ENCODE results near the gene SPHK2. TPM values are rescaled to one million over a fixed set of nuclear protein-coding genes. Genes with fewer than 3 reads are reported as not detected.

SPHK2 gene
- total RNA-seq, 1 experiment from 2014 or later = 16.3 TPM

- no peaks in the 10 kb centered on the region for H3K9me3 Mint-ChIP-seq (ENCODE audit: unreplicated experiment)
- ChIA-PET POLR2A (no interaction called here), CTCF (interaction anchor here (0.6 to 1.5 kb wide), 3 partner anchors 11 to 106 kb away, joined by 3 to 10 read pairs (median 7); no protein-coding TSS in a partner anchor)
- no peak for DNase-seq (ENCODE audit: unreplicated experiment)
- intact Hi-C loops (cut with micrococcal nuclease) = no loop called here
- no peaks in the 10 kb centered on the region for H3K4me1 Mint-ChIP-seq (ENCODE audit: insufficient read depth, unreplicated experiment)
- H3K36me3 Mint-ChIP-seq (ENCODE audit: insufficient read depth, unreplicated experiment) = no peaks in the 10 kb centered on the region
- H3K4me3 Mint-ChIP-seq (ENCODE audit: unreplicated experiment) = no peak overlapping the region
- no peak for TF ChIP-seq CTCF (IDR thresholded peaks at IDR 0.05; ENCODE audit: unreplicated experiment)
- peaks cover 15% of the 10 kb centered on the region for H3K27me3 Mint-ChIP-seq (ENCODE audit: insufficient read depth, unreplicated experiment)
- no peak overlapping the region for H3K27ac Mint-ChIP-seq (ENCODE audit: low read depth, unreplicated experiment)
- BruUV-seq (replicated peaks) = no TSS peak
Observed at GRCh38 chr19:48595171-48595570, 24.1 kb upstream of the SPHK2 start.

GRCh38 chr19:48595833-48596232 is 23.5 kb upstream of the SPHK2 start:
- ChIA-PET POLR2A (no interaction called here), CTCF (interaction anchor here (0.6 to 1.5 kb wide), 5 partner anchors 11 to 358 kb away, joined by 3 to 10 read pairs (median 3); no protein-coding TSS in a partner anchor)
- no peak overlapping the region for H3K4me3 Mint-ChIP-seq (ENCODE audit: unreplicated experiment)
- DNase-seq (ENCODE audit: unreplicated experiment) = no peak
- no TSS peak for BruUV-seq (replicated peaks)
- intact Hi-C loops (cut with micrococcal nuclease) = no loop called here
- H3K27ac Mint-ChIP-seq (ENCODE audit: low read depth, unreplicated experiment) = no peak overlapping the region
- H3K9me3 Mint-ChIP-seq (ENCODE audit: unreplicated experiment) = no peaks in the 10 kb centered on the region
- H3K4me1 Mint-ChIP-seq (ENCODE audit: insufficient read depth, unreplicated experiment) = no peaks in the 10 kb centered on the region
- no peak for TF ChIP-seq CTCF (IDR thresholded peaks at IDR 0.05; ENCODE audit: unreplicated experiment)
- H3K27me3 Mint-ChIP-seq (ENCODE audit: insufficient read depth, unreplicated experiment) = peaks cover 15% of the 10 kb centered on the region
- H3K36me3 Mint-ChIP-seq (ENCODE audit: insufficient read depth, unreplicated experiment) = no peaks in the 10 kb centered on the region

GRCh38 chr19:48596237-48596636 is 23.1 kb upstream of the SPHK2 start:
- Mint-ChIP-seq H3K36me3 (ENCODE audit: insufficient read depth, unreplicated experiment) (no peaks in the 10 kb centered on the region), H3K9me3 (ENCODE audit: unreplicated experiment) (no peaks in the 10 kb centered on the region), H3K27ac (ENCODE audit: low read depth, unreplicated experiment) (no peak overlapping the region), H3K4me1 (ENCODE audit: insufficient read depth, unreplicated experiment) (no peaks in the 10 kb centered on the region), H3K4me3 (ENCODE audit: unreplicated experiment) (no peak overlapping the region), H3K27me3 (ENCODE audit: insufficient read depth, unreplicated experiment) (peaks cover 15% of the 10 kb centered on the region)
- BruUV-seq (replicated peaks) = no TSS peak
- ChIA-PET CTCF (interaction anchor here (0.6 kb wide), 1 partner anchor 19 kb away, joined by 3 read pairs; no protein-coding TSS in a partner anchor), POLR2A (no interaction called here)
- intact Hi-C loops (cut with micrococcal nuclease) = no loop called here
- no peak for DNase-seq (ENCODE audit: unreplicated experiment)
- TF ChIP-seq CTCF (IDR thresholded peaks at IDR 0.05; ENCODE audit: unreplicated experiment) = no peak

- no peaks in the 10 kb centered on the region for H3K36me3 Mint-ChIP-seq (ENCODE audit: insufficient read depth, unreplicated experiment)
- no peaks in the 10 kb centered on the region for H3K9me3 Mint-ChIP-seq (ENCODE audit: unreplicated experiment)
- no peak overlapping the region for H3K27ac Mint-ChIP-seq (ENCODE audit: low read depth, unreplicated experiment)
- ChIA-PET CTCF (no interaction called here), POLR2A (no interaction called here)
- peaks cover 15% of the 10 kb centered on the region for H3K27me3 Mint-ChIP-seq (ENCODE audit: insufficient read depth, unreplicated experiment)
- BruUV-seq (replicated peaks) = no TSS peak
- TF ChIP-seq CTCF (IDR thresholded peaks at IDR 0.05; ENCODE audit: unreplicated experiment) = no peak
- no peak overlapping the region for H3K4me3 Mint-ChIP-seq (ENCODE audit: unreplicated experiment)
- no peak for DNase-seq (ENCODE audit: unreplicated experiment)
- intact Hi-C loops (cut with micrococcal nuclease) = no loop called here
- no peaks in the 10 kb centered on the region for H3K4me1 Mint-ChIP-seq (ENCODE audit: insufficient read depth, unreplicated experiment)
Observed at GRCh38 chr19:48596679-48597465, 22.4 kb upstream of the SPHK2 start.

All from MCF 10A (cell line).